ENCODE data around the gene TNNI2.
A peak's percentile ranks its signal among the peaks of the same experiment; 100 is the strongest.

TNNI2 gene

GRCh38 chr11:1834779-1835670 is 3.8 kb upstream of the TNNI2 start, which contains the start of gene SYT8:
Gene SYT8, plus strand, starts transcription at chr11:1834990. Its CDS starts 116 bp downstream, at chr11:1835106.
- no peak for DNase-seq

- DNase-seq = no peak
Observed at GRCh38 chr11:1835671-1836010, 3.1 kb upstream of the TNNI2 start.

- no peak for DNase-seq
Observed at GRCh38 chr11:1836011-1836945, 2.5 kb upstream of the TNNI2 start.

- DNase-seq = peak; percentile 85
Observed at GRCh38 chr11:1837171-1838076, 1.4 kb upstream of the TNNI2 start.

GRCh38 chr11:1838077-1838425 is 730 bp upstream of the TNNI2 start:
- DNase-seq = no peak

- DNase-seq = no peak
Observed at GRCh38 chr11:1839204-1839923, 583 bp downstream of the TNNI2 start.

- peak in 1 of 2 donors; percentile 76 for DNase-seq
Observed at GRCh38 chr11:1839924-1840779, 1.4 kb downstream of the TNNI2 start.

- no peak for DNase-seq
Observed at GRCh38 chr11:1840780-1841480, 2.1 kb downstream of the TNNI2 start.

GRCh38 chr11:1841511-1842148 is 2.8 kb downstream of the TNNI2 start:
- no peak for DNase-seq

- DNase-seq = no peak
Observed at GRCh38 chr11:1842149-1843097, 3.6 kb downstream of the TNNI2 start.

GRCh38 chr11:1843098-1843473 is 4.3 kb downstream of the TNNI2 start:
- DNase-seq = no peak

GRCh38 chr11:1843796-1844195 is 5.0 kb downstream of the TNNI2 start:
- DNase-seq = no peak

- peak; percentile 63 to 68 for DNase-seq
Observed at GRCh38 chr11:1844221-1845094, 5.7 kb downstream of the TNNI2 start.

- no peak for DNase-seq
Observed at GRCh38 chr11:1845095-1845429, 6.3 kb downstream of the TNNI2 start.

GRCh38 chr11:1845561-1846452 is 7.0 kb downstream of the TNNI2 start:
- peak in 1 of 2 donors; percentile 50 for DNase-seq

GRCh38 chr11:1846453-1846932 is 7.7 kb downstream of the TNNI2 start:
- no peak for DNase-seq
